Activated CD8-positive, alpha-beta memory T cell treated with anti-CD3 and anti-CD28 coated beads, Interleukin-2, amount 10 ng/mL, durations not matched to agents 7 days and 5 days (primary cell): Measurements from ENCODE around the gene PTPN7. TPM values are rescaled to one million over a fixed set of nuclear protein-coding genes. Genes with fewer than 3 reads are reported as not detected.

ENCODE experiments used
- ATAC-seq: fragments of 150-1000 bp; cut with Tn5 transposase; one replicate; pipeline ENCODE4 v1.10.0; 2021; ENCODE audit warnings: moderate library complexity
- CTCF ChIA-PET: fragments of 350-600 bp; sonication (Branson Sonifier 250); formaldehyde crosslinking; loops from one replicate; lab custom pipeline; 2021; ENCODE audit warnings: antibody characterized with exemption; lab: Charles Lee
- DNase-seq: peaks from one replicate; pipeline ENCODE4 v3.0.0-alpha.2; 2020
- H3K27ac Mint-ChIP-seq: one replicate; pipeline ENCODE4 v1.8.0; 2021; ENCODE audit warnings: mild to moderate bottlenecking, mixed read lengths
- H3K27me3 Mint-ChIP-seq: one replicate; pipeline ENCODE4 v1.8.0; 2021; ENCODE audit warnings: mixed read lengths
- H3K36me3 Mint-ChIP-seq: one replicate; pipeline ENCODE4 v1.8.0; 2021; ENCODE audit warnings: mild to moderate bottlenecking, mixed read lengths
- H3K4me1 Mint-ChIP-seq: one replicate; pipeline ENCODE4 v1.8.0; 2021; ENCODE audit warnings: mixed read lengths
- H3K4me3 Mint-ChIP-seq: one replicate; pipeline ENCODE4 v1.8.0; 2021; ENCODE audit warnings: mild to moderate bottlenecking, moderate library complexity, mixed read lengths
- H3K9me3 Mint-ChIP-seq: one replicate; pipeline ENCODE4 v1.8.0; 2022; ENCODE audit warnings: low read depth, mixed read lengths
- total RNA-seq, 2 experiments: library from RNA; stranded (reverse); gene quantifications; one replicate each; pipeline ENCODE4 v1.2.3, GENCODE V29; 2021

The PTPN7 gene
- total RNA-seq, 2 experiments from 2014 or later, result 228 to 410 TPM

- H3K4me3 Mint-ChIP-seq, result peak overlapping the region; percentile 98
- peaks cover 75% of the 10 kb centered on the region for H3K4me1 Mint-ChIP-seq
- DNase-seq (peak; percentile 86), ATAC-seq (peak; percentile 43)
- no peaks in the 10 kb centered on the region for H3K9me3 Mint-ChIP-seq
- H3K27me3 Mint-ChIP-seq, result no peaks in the 10 kb centered on the region
- CTCF ChIA-PET, result interaction anchor here (0.6 to 6.2 kb wide), 11 partner anchors 9 to 181 kb away, joined by 3 to 32 read pairs (median 4); partner anchors contain the start of gene LGR6
- H3K27ac Mint-ChIP-seq, result peak overlapping the region; percentile 99
- H3K36me3 Mint-ChIP-seq, result peaks cover 23% of the 10 kb centered on the region
Observed at GRCh38 chr1:202162047-202162417, 1.6 kb upstream of the PTPN7 start.

- Mint-ChIP-seq H3K9me3 (no peaks in the 10 kb centered on the region), H3K4me1 (peaks cover 76% of the 10 kb centered on the region), H3K4me3 (peak overlapping the region; percentile 98), H3K27ac (peak overlapping the region; percentile 99), H3K27me3 (no peaks in the 10 kb centered on the region), H3K36me3 (peaks cover 27% of the 10 kb centered on the region)
- CTCF ChIA-PET, result interaction anchor here (1.4 to 6.2 kb wide), 10 partner anchors 10 to 206 kb away, joined by 3 to 32 read pairs (median 10); partner anchors contain the start of genes LGR6 and TIMM17A
- DNase-seq (no peak), ATAC-seq (no peak)
Observed at GRCh38 chr1:202161151-202162046, 997 bp upstream of the PTPN7 start.

GRCh38 chr1:202159534-202160371 lies 649 bp downstream of the PTPN7 start:
- no peaks in the 10 kb centered on the region for H3K9me3 Mint-ChIP-seq
- DNase-seq, result peak; percentile 87
- peak overlapping the region; percentile 99 for H3K27ac Mint-ChIP-seq

GRCh38 chr1:202158810-202159533 lies 1.4 kb downstream of the PTPN7 start:
- Mint-ChIP-seq H3K9me3 (no peaks in the 10 kb centered on the region), H3K27ac (peak overlapping the region; percentile 99), H3K4me1 (peaks cover 71% of the 10 kb centered on the region), H3K27me3 (no peaks in the 10 kb centered on the region), H3K36me3 (peaks cover 49% of the 10 kb centered on the region), H3K4me3 (peak overlapping the region; percentile 98)
- CTCF ChIA-PET, result interaction anchor here (0.7 to 6.2 kb wide), 7 partner anchors 12 to 329 kb away, joined by 3 to 32 read pairs (median 3); no protein-coding TSS in a partner anchor
- DNase-seq, result peak; percentile 77
- peak; percentile 20 for ATAC-seq

More at GRCh38 chr1:202159534-202160371, 649 bp downstream of the PTPN7 start:
- ATAC-seq, result peak; percentile 29
- H3K4me3 Mint-ChIP-seq, result peak overlapping the region; percentile 98
- peaks cover 75% of the 10 kb centered on the region for H3K4me1 Mint-ChIP-seq
- CTCF ChIA-PET, result interaction anchor here (0.6 to 6.2 kb wide), 14 partner anchors 11 to 330 kb away, joined by 3 to 32 read pairs (median 4); partner anchors contain the start of genes RNPEP and TIMM17A
- peaks cover 41% of the 10 kb centered on the region for H3K36me3 Mint-ChIP-seq
- no peaks in the 10 kb centered on the region for H3K27me3 Mint-ChIP-seq

- H3K9me3 Mint-ChIP-seq, result no peaks in the 10 kb centered on the region
- peak overlapping the region; percentile 99 for H3K27ac Mint-ChIP-seq
- peaks cover 67% of the 10 kb centered on the region for H3K4me1 Mint-ChIP-seq
- CTCF ChIA-PET, result interaction anchor here (5.6 kb wide), 1 partner anchor 26 kb away, joined by 32 read pairs; no protein-coding TSS in a partner anchor
- ATAC-seq (no peak), DNase-seq (no peak)
- H3K4me3 Mint-ChIP-seq, result peak overlapping the region; percentile 98
- no peaks in the 10 kb centered on the region for H3K27me3 Mint-ChIP-seq
- peaks cover 57% of the 10 kb centered on the region for H3K36me3 Mint-ChIP-seq
Observed at GRCh38 chr1:202157945-202158344, 2.5 kb downstream of the PTPN7 start.

GRCh38 chr1:202156590-202156989 lies 3.8 kb downstream of the PTPN7 start:
- H3K27ac Mint-ChIP-seq, result no peak overlapping the region
- DNase-seq (no peak), ATAC-seq (no peak)
- peak overlapping the region; percentile 21 for H3K4me3 Mint-ChIP-seq
- H3K27me3 Mint-ChIP-seq, result no peaks in the 10 kb centered on the region
- H3K4me1 Mint-ChIP-seq, result peaks cover 58% of the 10 kb centered on the region
- CTCF ChIA-PET, result interaction anchor here (1.4 to 5.6 kb wide), 8 partner anchors 10 to 36 kb away, joined by 3 to 32 read pairs (median 23); partner anchors contain the start of gene LGR6
- H3K36me3 Mint-ChIP-seq, result peaks cover 65% of the 10 kb centered on the region
- H3K9me3 Mint-ChIP-seq, result no peaks in the 10 kb centered on the region

GRCh38 chr1:202155478-202156021 lies 4.9 kb downstream of the PTPN7 start:
- peaks cover 60% of the 10 kb centered on the region for H3K4me1 Mint-ChIP-seq
- no peaks in the 10 kb centered on the region for H3K9me3 Mint-ChIP-seq
- no peaks in the 10 kb centered on the region for H3K27me3 Mint-ChIP-seq
- no peak overlapping the region for H3K4me3 Mint-ChIP-seq
- CTCF ChIA-PET, result interaction anchor here (1.0 to 5.6 kb wide), 16 partner anchors 9 to 160 kb away, joined by 3 to 32 read pairs (median 8); partner anchors contain the start of genes ARL8A and LGR6
- H3K27ac Mint-ChIP-seq, result no peak overlapping the region
- ATAC-seq (no peak), DNase-seq (no peak)
- H3K36me3 Mint-ChIP-seq, result peaks cover 74% of the 10 kb centered on the region

GRCh38 chr1:202154766-202155477 lies 5.5 kb downstream of the PTPN7 start:
- peak overlapping the region; percentile 8 for H3K27ac Mint-ChIP-seq
- no peak overlapping the region for H3K4me3 Mint-ChIP-seq
- no peaks in the 10 kb centered on the region for H3K9me3 Mint-ChIP-seq
- peaks cover 62% of the 10 kb centered on the region for H3K4me1 Mint-ChIP-seq
- no peaks in the 10 kb centered on the region for H3K27me3 Mint-ChIP-seq
- ATAC-seq (peak; percentile 49), DNase-seq (peak; percentile 74)
- CTCF ChIA-PET, result interaction anchor here (0.6 to 5.6 kb wide), 18 partner anchors 9 to 161 kb away, joined by 3 to 32 read pairs (median 8); partner anchors contain the start of genes ARL8A and LGR6
- peaks cover 77% of the 10 kb centered on the region for H3K36me3 Mint-ChIP-seq

GRCh38 chr1:202154148-202154765 lies 6.1 kb downstream of the PTPN7 start:
- H3K27ac Mint-ChIP-seq, result peak overlapping the region; percentile 8
- CTCF ChIA-PET, result interaction anchor here (0.6 to 5.6 kb wide), 18 partner anchors 8 to 162 kb away, joined by 3 to 32 read pairs (median 8); partner anchors contain the start of genes ARL8A and LGR6
- no peak overlapping the region for H3K4me3 Mint-ChIP-seq
- H3K4me1 Mint-ChIP-seq, result peaks cover 60% of the 10 kb centered on the region
- no peaks in the 10 kb centered on the region for H3K9me3 Mint-ChIP-seq
- no peak for DNase-seq
- no peaks in the 10 kb centered on the region for H3K27me3 Mint-ChIP-seq
- H3K36me3 Mint-ChIP-seq, result peaks cover 76% of the 10 kb centered on the region
- ATAC-seq, result no peak

GRCh38 chr1:202153284-202153683 lies 7.1 kb downstream of the PTPN7 start:
- no peak overlapping the region for H3K27ac Mint-ChIP-seq
- H3K4me3 Mint-ChIP-seq, result no peak overlapping the region
- H3K27me3 Mint-ChIP-seq, result no peaks in the 10 kb centered on the region
- CTCF ChIA-PET, result interaction anchor here (0.6 to 5.6 kb wide), 3 partner anchors 18 to 112 kb away, joined by 3 to 32 read pairs (median 26); no protein-coding TSS in a partner anchor
- H3K4me1 Mint-ChIP-seq, result peaks cover 54% of the 10 kb centered on the region
- H3K9me3 Mint-ChIP-seq, result no peaks in the 10 kb centered on the region
- DNase-seq (no peak), ATAC-seq (no peak)
- peaks cover 76% of the 10 kb centered on the region for H3K36me3 Mint-ChIP-seq

- no peak overlapping the region for H3K27ac Mint-ChIP-seq
- H3K36me3 Mint-ChIP-seq, result peaks cover 75% of the 10 kb centered on the region
- no peak overlapping the region for H3K4me3 Mint-ChIP-seq
Observed at GRCh38 chr1:202152399-202152798, 8.0 kb downstream of the PTPN7 start.

More at GRCh38 chr1:202152399-202152798, 8.0 kb downstream of the PTPN7 start:
- DNase-seq (no peak), ATAC-seq (no peak)
- H3K27me3 Mint-ChIP-seq, result no peaks in the 10 kb centered on the region
- CTCF ChIA-PET, result interaction anchor here (0.6 to 5.6 kb wide), 2 partner anchors 32 to 113 kb away, joined by 3 to 32 read pairs; no protein-coding TSS in a partner anchor
- no peaks in the 10 kb centered on the region for H3K9me3 Mint-ChIP-seq
- H3K4me1 Mint-ChIP-seq, result peaks cover 49% of the 10 kb centered on the region
